T47D (cell line): ENCODE data around the gene GNB3.

Experiments
- DNase-seq, 2 experiments: peaks; one replicate each; pipeline versions ENCODE4 v3.0.0 to v3.0.0-alpha.2; 2011 to 2012; ENCODE audit warnings: low read depth in 1 of 2, low spot score in 1 of 2
- JUND ChIP-seq: IDR thresholded peaks from 2 replicates; pipeline ENCODE4 v1.6.1; 2012; ENCODE audit warnings: low read depth
- in situ Hi-C: cut with HindIII; loops from 2 replicates; pipeline ENCODE4 v1.10.0; 2016; ENCODE audit warnings: low sequenced_read_pairs, low pct_unique_long_range_greater_than_20kb

Gene GNB3

GRCh38 chr12:6840761-6841515, at the start of gene GNB3:
Gene GNB3 (plus strand): TSS chr12:6840925. CDS start chr12:6841288, 363 bp downstream.
- no peak for TF ChIP-seq JUND
- in situ Hi-C loops: no loop called here
- DNase-seq: no peak

GRCh38 chr12:6791931-6792520, 48.7 kb upstream of the GNB3 start:
- no peak for DNase-seq
- in situ Hi-C loops: no loop called here
- TF ChIP-seq JUND: no peak

- no peak for TF ChIP-seq JUND
- in situ Hi-C loops: no loop called here
- DNase-seq: no peak
Observed at GRCh38 chr12:6792522-6793201, 48.1 kb upstream of the GNB3 start.

- in situ Hi-C loops: no loop called here
- no peak for TF ChIP-seq JUND
- DNase-seq: no peak
Observed at GRCh38 chr12:6795088-6795487, 45.6 kb upstream of the GNB3 start.

- no peak for TF ChIP-seq JUND
- in situ Hi-C loops: no loop called here
- DNase-seq: no peak
Observed at GRCh38 chr12:6796576-6796975, 44.1 kb upstream of the GNB3 start.

DNA sequence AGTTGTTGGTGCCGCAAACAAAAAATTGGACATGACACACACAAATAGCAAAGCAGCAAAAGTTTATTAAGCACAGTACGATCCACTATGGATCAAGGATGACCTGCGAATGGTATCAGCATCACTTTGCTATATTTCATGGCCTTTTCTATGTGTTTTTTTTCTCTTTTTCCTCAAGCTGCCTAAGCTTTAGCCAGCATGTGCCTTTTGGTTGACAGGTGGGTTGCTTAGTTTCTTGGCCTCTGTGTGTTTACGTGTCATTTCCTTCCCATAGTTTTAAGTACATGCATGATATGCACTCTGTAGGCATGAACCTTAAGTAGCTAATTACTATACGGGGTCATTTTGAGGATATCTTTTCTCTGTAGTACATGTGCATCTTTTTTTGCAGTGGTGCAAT, 41.6 kb upstream of the GNB3 start:
- in situ Hi-C loops: no loop called here
- no peak for DNase-seq

DNA sequence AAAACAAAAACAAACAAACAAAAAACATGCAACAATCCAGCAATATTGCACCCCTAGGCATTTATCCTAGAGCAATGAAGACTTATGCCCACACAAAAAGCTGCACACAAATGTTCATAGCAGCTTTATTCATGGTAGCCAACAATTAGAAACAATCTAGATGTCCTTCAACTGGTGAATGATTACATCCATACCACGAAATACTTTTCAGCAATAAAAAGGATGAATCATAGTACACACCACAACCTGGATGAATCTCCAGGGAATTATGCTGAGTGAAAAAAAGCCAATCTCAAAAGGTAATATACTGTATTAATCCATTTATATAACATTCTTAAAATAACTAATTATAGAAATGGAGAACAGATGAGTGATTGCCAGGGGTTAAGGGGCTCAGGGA, 33.6 kb upstream of the GNB3 start:
- no peak for TF ChIP-seq JUND
- no peak for DNase-seq
- in situ Hi-C loops: no loop called here

More for the DNA sequence above, 41.6 kb upstream of the GNB3 start:
- TF ChIP-seq JUND: no peak

GRCh38 chr12:6809056-6809455, 31.7 kb upstream of the GNB3 start:
- in situ Hi-C loops: no loop called here
- no peak for DNase-seq
- TF ChIP-seq JUND: no peak

GRCh38 chr12:6810758-6811157, 30.0 kb upstream of the GNB3 start:
- no peak for DNase-seq
- TF ChIP-seq JUND: no peak
- in situ Hi-C loops: no loop called here

- no peak for TF ChIP-seq JUND
- no peak for DNase-seq
- in situ Hi-C loops: no loop called here
Observed at GRCh38 chr12:6813363-6813762, 27.4 kb upstream of the GNB3 start.

- in situ Hi-C loops: no loop called here
- no peak for DNase-seq
- no peak for TF ChIP-seq JUND
Observed at GRCh38 chr12:6816598-6816997, 24.1 kb upstream of the GNB3 start.

- TF ChIP-seq JUND: no peak
- in situ Hi-C loops: no loop called here
- no peak for DNase-seq
Observed at GRCh38 chr12:6817098-6817497, 23.6 kb upstream of the GNB3 start.

- in situ Hi-C loops: no loop called here
Observed at GRCh38 chr12:6817662-6818157, 23.0 kb upstream of the GNB3 start.

DNA sequence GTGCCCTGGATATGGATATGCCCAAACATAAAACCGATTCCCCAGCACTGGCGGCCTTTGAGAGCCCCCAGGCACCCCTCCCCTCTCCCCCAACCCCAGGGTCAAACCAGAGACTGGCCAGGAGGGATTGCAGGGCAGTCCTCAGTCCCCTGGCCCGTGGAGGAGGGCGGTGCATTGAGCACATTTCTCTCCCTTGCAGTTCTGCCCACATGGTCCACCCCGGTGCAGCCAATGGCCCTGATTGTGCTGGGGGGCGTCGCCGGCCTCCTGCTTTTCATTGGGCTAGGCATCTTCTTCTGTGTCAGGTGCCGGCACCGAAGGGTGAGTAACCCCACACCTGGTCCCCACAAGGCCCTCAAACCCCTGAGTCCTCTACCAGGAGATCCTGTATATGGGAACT, 22.5 kb upstream of the GNB3 start:
- in situ Hi-C loops: no loop called here
- DNase-seq: no peak
- no peak for TF ChIP-seq JUND

More at GRCh38 chr12:6817662-6818157, 23.0 kb upstream of the GNB3 start:
- DNase-seq: no peak
- no peak for TF ChIP-seq JUND
